Measurements from ENCODE around the gene SUN5.
"Not testable (repeated sequence)": the region's sequence is repeated elsewhere in the genome, so short reads cannot be mapped to it uniquely, and the experiment has no call there.

Gene SUN5

DNA sequence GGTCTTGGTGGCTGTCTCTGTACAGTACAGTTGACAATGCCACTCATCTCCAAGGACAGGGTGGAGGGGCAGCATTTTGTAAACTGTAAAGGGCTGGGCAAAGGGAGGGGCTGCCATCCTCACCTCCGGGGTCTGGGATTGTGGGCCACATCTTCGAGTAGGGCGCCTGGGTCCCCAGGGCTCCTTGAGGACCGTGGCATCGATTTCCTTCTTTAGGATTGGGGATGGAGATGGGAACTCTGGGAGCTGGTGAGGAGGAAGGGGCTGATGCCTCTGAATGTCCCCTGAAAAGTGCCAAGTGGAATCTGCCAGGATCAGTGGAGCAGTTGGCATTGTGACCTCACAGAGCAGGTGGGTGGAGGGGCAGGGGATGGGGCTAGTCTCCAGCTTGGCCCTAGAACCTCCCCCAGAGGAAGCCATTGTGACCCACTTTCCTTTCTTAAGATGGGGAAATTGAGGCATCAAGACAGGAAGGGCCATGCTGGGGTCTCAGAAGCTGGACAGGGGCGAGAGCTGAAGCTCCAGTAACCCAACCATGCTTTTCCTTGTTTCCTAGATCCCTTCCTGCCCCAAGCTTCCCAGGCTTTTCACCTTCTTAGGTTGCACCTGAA, at the start of gene SUN5:
TSS of gene SUN5 (minus strand) at position 293 of the 611 bp plus-strand sequence. CDS start at position 200, 93 bp downstream.
- DNase-seq (ENCODE audit: low spot score): no peak

DNA sequence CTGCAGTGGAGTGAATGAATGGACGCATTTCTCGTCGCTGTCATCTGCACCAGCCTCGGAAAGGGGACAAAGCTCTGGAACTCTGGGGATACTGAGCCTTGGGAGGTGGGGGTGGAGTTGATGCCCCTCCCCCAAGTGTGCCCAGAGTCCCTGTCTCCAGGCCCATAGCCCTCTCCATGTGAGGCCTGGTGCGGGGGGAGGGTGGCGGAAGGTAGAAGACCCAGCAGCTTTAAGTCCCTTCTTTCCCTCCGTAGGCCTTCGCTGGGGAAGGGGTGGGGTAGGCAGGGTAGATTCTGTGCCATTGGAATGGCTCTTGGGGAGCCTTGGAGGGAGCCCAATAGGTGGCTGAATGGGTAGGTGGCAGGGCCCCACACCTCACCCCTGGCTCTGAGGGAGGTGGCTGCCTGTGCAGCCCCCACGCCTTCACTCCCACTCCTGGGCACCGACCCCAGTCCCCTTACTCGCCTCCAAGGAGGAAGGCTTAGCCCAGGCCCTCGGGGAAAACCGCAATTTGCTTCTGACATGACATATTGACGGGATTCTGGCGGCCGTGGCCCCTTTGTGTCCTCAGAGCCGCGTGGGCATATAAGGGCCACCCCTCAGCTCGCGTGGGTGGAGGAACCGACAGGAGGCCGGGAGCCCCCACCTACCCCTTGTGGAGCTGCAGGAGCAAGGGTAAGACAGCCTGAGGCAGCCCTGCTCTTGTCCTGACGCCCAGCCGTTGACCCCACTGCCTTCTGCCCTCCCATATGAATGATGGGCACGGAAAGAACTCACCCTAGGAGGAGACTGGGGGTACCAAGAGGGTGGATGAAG, 49.3 kb upstream of the SUN5 start, which contains the start of gene BPIFB3:
TSS of gene BPIFB3 (plus strand) at position 613 of the 816 bp plus-strand sequence. CDS start 1,533 bp downstream, outside the sequence.
- no peak for DNase-seq (ENCODE audit: low spot score)

- no peak for DNase-seq (ENCODE audit: low spot score)
These were observed 47.1 kb upstream of the SUN5 start for GRCh38 chr20:33051333-33051732.

DNA sequence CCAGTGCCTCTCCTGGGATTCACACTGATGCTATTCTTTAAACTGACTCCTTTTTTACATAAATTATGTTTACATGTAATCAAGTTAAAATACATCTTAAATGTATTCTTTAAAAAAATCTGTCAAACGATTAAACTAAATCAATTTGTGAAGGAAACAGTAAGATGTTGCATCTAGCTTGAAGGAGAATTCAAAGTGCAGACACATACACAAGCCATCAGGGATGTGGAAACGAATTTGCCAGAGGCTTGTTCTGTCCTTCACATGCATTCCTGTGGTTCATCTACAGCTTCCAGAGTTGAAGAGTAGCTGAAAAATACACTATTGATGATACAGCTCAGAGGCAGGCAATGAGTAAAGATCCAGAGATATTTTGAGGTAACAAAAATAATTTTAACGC, 42.2 kb upstream of the SUN5 start:
- no peak for DNase-seq (ENCODE audit: low spot score)

- DNase-seq (ENCODE audit: low spot score): not testable (repeated sequence)
These were observed 41.0 kb upstream of the SUN5 start for GRCh38 chr20:33045129-33045721.

DNA sequence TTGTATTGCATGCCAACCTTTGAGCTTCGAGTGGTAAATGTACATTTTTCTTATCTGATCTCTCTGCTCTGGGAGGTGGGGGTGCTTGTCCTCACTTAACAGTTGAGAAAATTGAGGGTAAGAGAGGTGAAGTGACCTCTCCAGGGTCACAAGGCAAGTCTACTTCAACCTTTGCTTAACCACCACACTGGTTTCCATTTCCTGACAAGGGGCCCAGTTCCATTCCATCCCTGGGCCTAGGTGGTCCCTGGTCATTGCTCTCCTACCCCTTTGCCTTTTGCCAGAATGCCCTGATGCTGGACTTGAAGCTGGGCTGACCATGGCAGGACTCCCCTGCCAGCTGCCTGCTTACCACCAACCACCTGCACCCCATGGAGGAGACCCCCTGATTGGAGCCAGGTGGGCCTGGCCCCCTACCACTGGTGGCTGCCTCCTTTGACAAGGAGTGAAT, 39.5 kb upstream of the SUN5 start:
- no peak for DNase-seq (ENCODE audit: low spot score)

DNA sequence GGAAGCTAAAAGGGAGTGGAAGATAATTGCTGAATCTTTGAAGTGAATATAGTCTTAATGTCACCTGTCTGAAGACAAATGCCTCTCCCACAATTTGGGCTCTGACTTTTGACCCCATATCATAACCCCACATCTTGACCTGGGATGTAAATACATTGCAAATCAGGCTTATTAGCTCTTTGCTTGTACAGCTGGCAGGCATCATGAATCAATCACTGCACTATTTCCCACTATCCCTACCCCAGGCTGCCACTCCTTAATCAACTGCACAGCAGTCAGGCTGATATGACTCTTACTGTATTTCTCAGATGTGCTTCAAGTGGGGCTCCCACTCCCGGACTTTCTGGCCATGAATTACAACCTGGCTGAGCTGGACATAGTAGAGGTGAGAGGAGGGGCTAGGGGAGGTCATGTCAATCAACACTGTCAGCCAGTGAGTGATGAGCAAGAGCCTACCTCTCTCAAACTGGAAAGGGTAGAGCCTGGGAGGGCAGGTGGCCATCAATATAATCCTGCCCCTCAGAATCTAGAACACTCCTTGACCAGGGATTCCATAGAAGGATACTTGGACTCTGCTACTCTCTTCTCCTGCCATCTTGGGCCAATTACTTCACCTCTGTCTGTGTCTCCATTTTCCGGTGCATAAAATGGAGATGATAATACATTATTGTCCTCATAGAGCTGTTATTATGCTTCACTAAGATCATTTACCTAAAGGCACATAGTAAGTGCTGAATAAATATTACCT, 38.9 kb upstream of the SUN5 start:
- DNase-seq (ENCODE audit: low spot score): no peak

GRCh38 chr20:33042430-33042829, 38.2 kb upstream of the SUN5 start:
- DNase-seq (ENCODE audit: low spot score): no peak

DNA sequence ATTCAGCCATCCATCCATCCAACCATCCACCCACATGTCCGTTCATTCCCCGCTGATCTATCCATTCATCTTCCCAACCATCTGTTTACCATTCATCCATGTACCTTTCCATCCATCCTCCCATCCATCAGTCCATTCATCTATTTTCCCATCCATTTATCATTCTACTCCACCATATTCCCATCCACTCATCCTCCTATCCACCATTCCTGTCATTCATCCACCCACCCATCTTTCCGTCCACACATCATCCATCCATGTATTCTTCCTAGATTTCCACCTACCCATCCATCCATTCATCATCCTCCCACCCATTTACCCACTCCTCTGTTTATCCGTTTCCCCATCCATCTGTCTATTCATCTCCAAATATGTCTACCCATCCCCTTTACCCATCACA, 34.0 kb upstream of the SUN5 start:
- no peak for DNase-seq (ENCODE audit: low spot score)

- DNase-seq (ENCODE audit: low spot score): no peak
These were observed 33.2 kb upstream of the SUN5 start for GRCh38 chr20:33037456-33037855.

- no peak for DNase-seq (ENCODE audit: low spot score)
These were observed 30.8 kb upstream of the SUN5 start for GRCh38 chr20:33034901-33035492.

- no peak for DNase-seq (ENCODE audit: low spot score)
These were observed 29.9 kb upstream of the SUN5 start for GRCh38 chr20:33034115-33034514.

DNA sequence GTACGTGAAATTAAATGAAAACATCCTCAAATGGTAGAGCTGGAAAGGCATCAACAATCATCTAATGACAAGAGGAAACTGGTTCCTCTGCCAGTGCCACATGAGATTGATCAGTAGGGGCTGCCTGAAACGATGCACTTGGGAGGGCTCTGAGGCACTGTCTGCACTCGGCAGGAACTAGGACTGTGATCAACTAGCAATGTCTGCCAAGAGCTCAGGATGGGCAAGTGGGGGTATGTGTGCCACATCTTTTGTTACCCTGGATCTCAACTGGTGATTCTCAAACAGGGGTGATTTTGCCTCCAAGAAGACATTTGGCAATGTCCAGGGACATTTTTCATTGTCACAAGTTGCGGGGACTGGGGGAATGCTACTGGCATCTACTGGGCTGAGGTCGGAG, 29.1 kb upstream of the SUN5 start:
- DNase-seq (ENCODE audit: low spot score): no peak

DNA sequence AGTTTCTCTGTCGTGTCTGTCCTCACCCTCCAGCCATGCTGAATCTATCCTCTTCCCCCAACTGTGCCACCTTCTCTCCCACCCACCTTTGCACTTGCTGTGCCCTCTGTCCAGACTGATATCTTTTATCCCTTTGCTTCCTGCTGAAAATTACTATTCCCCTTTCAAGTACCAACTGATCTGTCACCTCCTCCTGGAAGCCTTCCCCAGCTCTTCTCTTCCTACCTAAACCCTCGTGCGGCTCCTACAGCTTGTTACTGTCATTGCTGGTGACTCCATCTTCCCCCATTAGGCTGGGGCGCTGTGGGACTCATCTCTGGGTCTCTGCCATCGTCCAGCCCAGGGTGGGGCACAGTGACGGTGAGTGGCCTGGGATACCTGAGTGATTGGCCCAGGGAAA, 28.3 kb upstream of the SUN5 start:
- no peak for DNase-seq (ENCODE audit: low spot score)

DNA sequence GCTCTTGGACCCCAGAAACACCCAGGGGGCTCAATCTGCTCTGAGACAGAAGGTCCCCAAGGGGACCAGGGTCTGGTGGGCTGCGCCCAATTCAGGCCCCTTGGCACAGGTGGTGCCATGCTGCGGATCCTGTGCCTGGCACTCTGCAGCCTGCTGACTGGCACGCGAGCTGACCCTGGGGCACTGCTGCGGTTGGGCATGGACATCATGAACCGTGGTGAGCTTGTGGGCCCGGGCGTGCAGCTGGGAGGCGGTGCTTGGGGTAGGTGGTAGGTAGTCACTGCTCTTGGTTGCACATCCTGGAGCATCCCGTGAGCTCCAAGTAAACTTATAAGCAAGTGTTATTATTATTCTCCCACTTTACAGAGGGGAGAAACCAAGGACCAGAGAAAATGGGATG, 27.3 kb upstream of the SUN5 start, which contains the start of gene BPIFB6:
TSS of gene BPIFB6 (plus strand) at position 118 of the 400 bp plus-strand sequence. CDS start at position 118, 0 bp downstream.
- no peak for DNase-seq (ENCODE audit: low spot score)

DNA sequence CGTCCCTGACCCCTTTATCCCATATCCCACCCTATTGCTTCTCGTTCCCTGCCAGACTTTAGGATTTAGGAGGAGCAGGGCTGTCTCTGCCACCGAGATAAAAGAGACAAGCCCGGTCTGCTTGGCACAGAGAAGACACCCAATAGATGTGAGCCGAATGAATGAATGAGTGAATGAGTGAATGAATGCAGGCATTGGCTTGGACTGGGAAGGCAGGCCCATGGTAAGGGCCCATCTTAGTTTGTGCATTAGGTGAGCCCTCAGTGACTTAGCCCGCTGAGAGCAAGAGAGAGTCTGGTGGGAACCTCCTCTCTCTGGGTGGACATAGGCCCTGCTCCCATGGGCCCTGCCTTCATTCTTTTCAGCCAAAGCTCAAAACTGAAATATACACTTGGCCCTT, 26.3 kb upstream of the SUN5 start:
- DNase-seq (ENCODE audit: low spot score): no peak

DNA sequence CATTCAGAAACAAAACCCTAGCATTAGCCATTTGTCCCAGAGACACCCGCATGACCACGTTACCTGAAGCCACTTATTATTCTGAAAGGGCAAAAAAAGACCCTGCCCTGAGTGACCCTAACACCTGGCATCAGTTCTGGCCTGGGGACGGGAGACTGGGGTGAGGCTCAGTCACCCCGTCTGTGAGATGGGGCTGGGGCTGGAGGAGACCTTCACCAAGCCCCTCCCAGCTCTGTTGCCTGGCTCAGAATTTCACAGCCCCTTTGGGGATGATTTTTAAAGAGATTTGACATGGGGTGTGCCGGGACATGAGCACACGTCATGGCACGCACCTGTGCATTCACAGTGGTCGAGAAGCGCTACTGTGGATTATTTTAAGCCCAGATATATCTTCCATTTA, 25.8 kb upstream of the SUN5 start:
- no peak for DNase-seq (ENCODE audit: low spot score)

DNA sequence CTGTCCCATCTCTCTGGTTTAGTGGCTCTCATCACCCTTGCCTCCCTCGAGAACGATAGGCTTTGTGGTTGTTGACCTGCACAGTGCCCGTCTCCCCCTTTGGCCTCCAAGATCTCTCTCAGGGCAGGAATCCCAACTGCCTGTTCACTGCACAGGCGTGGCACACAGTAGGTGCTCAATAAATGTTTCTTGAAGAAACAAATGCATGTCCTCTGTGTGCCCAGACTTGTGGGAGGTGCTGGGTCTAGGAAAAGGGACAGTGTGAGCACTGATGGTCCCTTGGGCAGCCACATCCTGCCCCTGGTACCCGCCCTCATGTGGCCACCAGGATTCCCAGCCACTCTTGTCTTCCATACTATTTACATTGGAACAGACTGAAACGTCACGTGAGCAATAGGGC, 24.6 kb upstream of the SUN5 start:
- DNase-seq (ENCODE audit: low spot score): no peak

GRCh38 chr20:33027769-33028751, 23.8 kb upstream of the SUN5 start:
- no peak for DNase-seq (ENCODE audit: low spot score)
